Measurements from ENCODE around the gene TMEM107. TPM values are rescaled to one million over a fixed set of nuclear protein-coding genes. Genes with fewer than 3 reads are reported as not detected.
A peak's percentile ranks its signal among the peaks of the same experiment; 100 is the strongest.
"Not testable (repeated sequence)": the region's sequence is repeated elsewhere in the genome, so short reads cannot be mapped to it uniquely, and the experiment has no call there.

The TMEM107 gene
- total RNA-seq (10 to 100 TPM; 17.2 to 19.4 TPM), polyA plus RNA-seq (10 to 100 TPM; 36.4 to 55.3 (median 41.9) TPM), total RNA-seq (3.2 to 28.9 (median 21.0) reads per million in 6 experiments)

GRCh38 chr17:8176197-8176940 is at the start of gene TMEM107:
Gene TMEM107, minus strand, starts transcription at chr17:8176380. Its CDS starts 94 bp downstream, at chr17:8176286.
- DNase-seq (peak; percentile 79 to 93 (median 84)), ATAC-seq (peak; percentile 56 to 67)
- Mint-ChIP-seq H3K27me3 (no peaks in the 10 kb centered on the region), H3K9me3 (no peaks in the 10 kb centered on the region), H3K4me3 (peak within 1 kb of the TSS; percentile 89 to 94 (median 92)), H3K27ac (peak within 1 kb of the TSS; percentile 92 to 100 (median 100)), H3K36me3 (no peaks in the 10 kb centered on the region), H3K4me1 (peaks cover 21 to 59% (median 54%) of the 10 kb centered on the region in 4 donors)
- POLR2A ChIA-PET = interaction anchor here (0.8 to 41.9 kb wide), 9 partner anchors 6 to 119 kb away, joined by 3 to 1171 read pairs (median 4); partner anchors contain the start of genes BORCS6, CTC1, PER1 and SLC25A35

- H3K36me3 Mint-ChIP-seq = peaks cover 7 to 53% (median 37%) of the 10 kb centered on the region in 3 donors
- H3K27ac Mint-ChIP-seq = peak overlapping the region; percentile 83 to 100 (median 98)
- ATAC-seq (no peak), DNase-seq (peak in 1 of 10 donors; percentile 14)
- peaks cover 0 to 17% (median 0%) of the 10 kb centered on the region in 9 donors for H3K9me3 Mint-ChIP-seq
- H3K4me3 Mint-ChIP-seq = peak overlapping the region in 9 of 10 donors; percentile 50 to 99 (median 63)
- POLR2A ChIA-PET = interaction anchor here (0.7 to 15.7 kb wide), 12 partner anchors 11 to 404 kb away, joined by 3 to 437 read pairs (median 48); partner anchors contain the start of genes ALOXE3, AURKB, BORCS6 and CTC1
- H3K27me3 Mint-ChIP-seq = peaks cover 0 to 19% (median 0%) of the 10 kb centered on the region in 5 donors
- peaks cover 50 to 85% (median 60%) of the 10 kb centered on the region in 4 donors for H3K4me1 Mint-ChIP-seq
Observed at GRCh38 chr17:8224891-8225812, 49.0 kb upstream of the TMEM107 start.

- peak overlapping the region; percentile 93 to 100 (median 98) for H3K27ac Mint-ChIP-seq
- H3K9me3 Mint-ChIP-seq = peaks cover 0 to 17% (median 0%) of the 10 kb centered on the region in 9 donors
- POLR2A ChIA-PET = interaction anchor here (0.7 to 15.7 kb wide), 21 partner anchors 10 to 153 kb away, joined by 3 to 437 read pairs (median 27); partner anchors contain the start of genes ALOXE3, AURKB, BORCS6 and CTC1
- ATAC-seq (peak in 1 of 2 donors; percentile 5), DNase-seq (peak in 7 of 10 donors; percentile 27 to 74 (median 38))
- H3K4me3 Mint-ChIP-seq = peak overlapping the region; percentile 91 to 99 (median 96)
- H3K27me3 Mint-ChIP-seq = peaks cover 0 to 19% (median 0%) of the 10 kb centered on the region in 5 donors
- peaks cover 43 to 73% (median 65%) of the 10 kb centered on the region in 4 donors for H3K4me1 Mint-ChIP-seq
- H3K36me3 Mint-ChIP-seq = peaks cover 0 to 39% (median 26%) of the 10 kb centered on the region in 3 donors
Observed at GRCh38 chr17:8223356-8224126, 47.4 kb upstream of the TMEM107 start.

DNA sequence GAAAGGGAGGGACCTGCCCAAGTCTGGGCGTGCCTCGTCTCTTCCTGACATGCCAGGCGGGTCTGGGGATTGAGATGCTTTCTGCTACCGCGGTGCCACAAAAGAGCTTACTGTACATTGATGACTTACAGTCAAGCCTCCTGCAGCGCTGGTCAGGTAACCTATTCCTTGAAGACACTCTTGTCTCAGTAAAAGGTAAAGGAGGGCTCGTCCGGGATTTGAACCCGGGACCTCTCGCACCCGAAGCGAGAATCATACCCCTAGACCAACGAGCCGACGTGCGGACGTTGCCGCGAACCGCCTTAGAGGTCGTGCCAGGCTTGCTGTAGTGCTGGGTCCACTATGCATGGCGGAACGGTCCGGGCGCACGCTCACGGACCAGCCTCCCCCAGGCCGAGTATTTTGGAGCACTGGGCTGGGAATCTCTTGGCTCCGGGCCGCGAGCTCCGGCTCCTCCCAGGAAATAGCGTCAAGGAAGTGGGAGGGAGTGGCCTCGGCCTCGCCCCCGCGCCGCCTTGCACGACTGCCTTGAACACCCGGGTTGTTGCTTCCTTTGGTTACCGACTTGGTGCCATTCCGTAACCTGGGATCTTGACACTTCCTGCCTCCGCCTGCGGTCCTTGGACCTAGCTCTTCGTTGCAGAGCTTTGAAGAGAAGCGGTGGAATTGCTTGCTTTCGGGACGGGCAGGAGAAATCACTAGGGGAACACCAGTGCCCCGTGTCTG is 46.6 kb upstream of the TMEM107 start:
- ATAC-seq (peak; percentile 45 to 47), DNase-seq (peak; percentile 80 to 96 (median 90))
- Mint-ChIP-seq H3K9me3 (peaks cover 0 to 17% (median 0%) of the 10 kb centered on the region in 9 donors), H3K27ac (peak overlapping the region; percentile 93 to 100 (median 98)), H3K4me1 (peaks cover 43 to 72% (median 66%) of the 10 kb centered on the region in 4 donors), H3K4me3 (peak overlapping the region; percentile 91 to 99 (median 96)), H3K27me3 (peaks cover 0 to 19% (median 0%) of the 10 kb centered on the region in 5 donors), H3K36me3 (peaks cover 0 to 32% (median 22%) of the 10 kb centered on the region in 3 donors)
- POLR2A ChIA-PET = interaction anchor here (0.6 to 15.7 kb wide), 20 partner anchors 13 to 537 kb away, joined by 3 to 437 read pairs (median 30); partner anchors contain the start of genes ALOXE3, AURKB, BORCS6 and CTC1

- ATAC-seq = peak; percentile 40 to 44
- POLR2A ChIA-PET = interaction anchor here (0.6 to 15.7 kb wide), 24 partner anchors 9 to 536 kb away, joined by 3 to 437 read pairs (median 22); partner anchors contain the start of genes ALOXE3, AURKB, BORCS6 and CTC1
- peaks cover 0 to 19% (median 0%) of the 10 kb centered on the region in 5 donors for H3K27me3 Mint-ChIP-seq
- peak in 3 of 10 donors; percentile 76 to 89 (median 78) for DNase-seq
- H3K9me3 Mint-ChIP-seq = peaks cover 0 to 17% (median 0%) of the 10 kb centered on the region in 9 donors
- peaks cover 41 to 68% (median 62%) of the 10 kb centered on the region in 4 donors for H3K4me1 Mint-ChIP-seq
- H3K27ac Mint-ChIP-seq = peak overlapping the region; percentile 93 to 100 (median 98)
- H3K4me3 Mint-ChIP-seq = peak overlapping the region; percentile 91 to 99 (median 96)
- peaks cover 0 to 27% (median 17%) of the 10 kb centered on the region in 3 donors for H3K36me3 Mint-ChIP-seq
Observed at GRCh38 chr17:8222380-8222629, 46.1 kb upstream of the TMEM107 start.

- peaks cover 0 to 22% (median 17%) of the 10 kb centered on the region in 3 donors for H3K36me3 Mint-ChIP-seq
- POLR2A ChIA-PET = interaction anchor here (0.7 to 15.7 kb wide), 27 partner anchors 10 to 535 kb away, joined by 3 to 437 read pairs (median 12); partner anchors contain the start of genes ALOXE3, AURKB, BORCS6 and CTC1
- peak overlapping the region; percentile 91 to 99 (median 96) for H3K4me3 Mint-ChIP-seq
- ATAC-seq (peak; percentile 62 to 64), DNase-seq (peak; percentile 78 to 100 (median 94))
- peak overlapping the region; percentile 93 to 100 (median 98) for H3K27ac Mint-ChIP-seq
- H3K9me3 Mint-ChIP-seq = peaks cover 0 to 17% (median 0%) of the 10 kb centered on the region in 9 donors
- H3K4me1 Mint-ChIP-seq = peaks cover 36 to 63% (median 58%) of the 10 kb centered on the region in 4 donors
- peaks cover 0 to 19% (median 0%) of the 10 kb centered on the region in 5 donors for H3K27me3 Mint-ChIP-seq
Observed at GRCh38 chr17:8221663-8222379, 45.6 kb upstream of the TMEM107 start.

DNA sequence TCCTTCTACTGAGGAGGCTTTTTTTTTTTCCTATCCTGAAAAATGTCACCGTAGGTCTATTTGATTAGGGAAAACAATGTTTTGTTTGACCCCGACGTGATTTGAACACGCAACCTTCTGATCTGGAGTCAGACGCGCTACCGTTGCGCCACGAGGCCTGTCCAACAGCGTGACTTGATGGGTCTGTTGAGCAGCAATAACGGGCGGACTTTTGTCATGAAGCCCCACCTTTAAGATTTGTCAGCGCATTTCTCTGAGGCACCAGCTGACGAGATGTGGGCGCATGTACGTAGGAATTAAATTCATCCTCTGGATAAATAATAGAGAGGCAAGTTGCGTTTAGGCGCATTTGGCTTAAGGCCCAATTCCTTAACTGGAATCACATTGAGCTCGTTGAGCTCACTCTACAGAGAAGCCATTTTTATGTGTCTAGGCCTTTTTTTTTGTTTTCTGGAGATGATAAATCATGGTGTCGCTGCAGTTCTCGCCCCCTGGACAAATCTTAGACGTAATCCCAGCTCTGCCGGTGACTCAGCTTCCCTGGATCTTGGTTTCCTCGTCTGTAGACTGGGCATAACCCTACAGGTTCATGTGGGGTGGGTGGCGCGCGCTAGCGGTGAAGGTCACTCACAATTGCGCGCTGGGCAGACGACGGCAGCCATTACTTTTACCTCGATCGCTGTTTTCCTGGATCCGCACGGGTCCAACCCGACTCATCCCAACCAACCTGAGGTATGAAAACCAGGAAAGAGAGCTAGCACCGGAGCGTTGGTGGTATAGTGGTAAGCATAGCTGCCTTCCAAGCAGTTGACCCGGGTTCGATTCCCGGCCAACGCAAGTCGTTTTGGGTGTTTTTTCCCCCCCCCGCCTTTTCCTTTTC is 44.8 kb upstream of the TMEM107 start:
- Mint-ChIP-seq H3K9me3 (peaks cover 0 to 17% (median 0%) of the 10 kb centered on the region in 9 donors), H3K4me1 (peaks cover 30 to 55% (median 50%) of the 10 kb centered on the region in 4 donors), H3K27me3 (peaks cover 0 to 19% (median 0%) of the 10 kb centered on the region in 5 donors), H3K27ac (peak overlapping the region; percentile 93 to 100 (median 98)), H3K36me3 (peaks cover 0 to 16% (median 12%) of the 10 kb centered on the region in 3 donors), H3K4me3 (peak overlapping the region; percentile 91 to 99 (median 96))
- POLR2A ChIA-PET = interaction anchor here (0.7 to 15.7 kb wide), 28 partner anchors 10 to 744 kb away, joined by 3 to 437 read pairs (median 11); partner anchors contain the start of genes ALOXE3, AURKB, BORCS6 and CTC1
- DNase-seq (peak; percentile 73 to 92 (median 86)), ATAC-seq (peak; percentile 18 to 34)

- H3K4me3 Mint-ChIP-seq, H3K36me3 Mint-ChIP-seq, H3K27me3 Mint-ChIP-seq, ATAC-seq, H3K27ac Mint-ChIP-seq, H3K9me3 Mint-ChIP-seq, DNase-seq: not testable (repeated sequence)
- H3K4me1 Mint-ChIP-seq = peaks cover 13 to 21% (median 18%) of the 10 kb centered on the region in 4 donors
- POLR2A ChIA-PET = interaction anchor here (0.6 to 11.7 kb wide), 4 partner anchors 8 to 168 kb away, joined by 3 to 118 read pairs (median 3); no protein-coding TSS in a partner anchor
Observed at GRCh38 chr17:8214000-8214399, 37.8 kb upstream of the TMEM107 start.

Data from naive thymus-derived CD8-positive, alpha-beta T cell (primary cell).